Motor neuron (in vitro differentiated cells): ENCODE data around the gene NAV2. TPM values are rescaled to one million over a fixed set of nuclear protein-coding genes. Genes with fewer than 3 reads are reported as not detected.
A peak's percentile ranks its signal among the peaks of the same experiment; 100 is the strongest.

Source experiments
- ATAC-seq, 8 experiments: fragments of 200-7000 bp; cut with Tn5 transposase; replicated peaks in 6 of 8; 2 replicates each; pipeline ENCODE4 v1.8.0; 2021; ENCODE audit warnings: mild to moderate bottlenecking in 8 of 8, moderate library complexity in 8 of 8
- H3K27ac ChIP-seq, 2 donors: fragments of 250-450 bp; sonication (Bioruptor Pico); 2 replicates each; pipeline ENCODE4 v1.9.0; 2021; ENCODE audit warnings: antibody characterized with exemption in 2 of 2, mild to moderate bottlenecking in 2 of 2, moderate library complexity in 1 of 2
- H3K4me1 ChIP-seq, 2 donors: fragments of 250-450 bp; sonication (Bioruptor Pico); replicated peaks in 1 of 2; 2 replicates each; pipeline ENCODE4 v1.6.1; 2021; ENCODE audit warnings: antibody characterized with exemption in 2 of 2, mild to moderate bottlenecking in 2 of 2, moderate library complexity in 1 of 2
- H3K4me3 ChIP-seq, 5 donors: fragments of 250-450 bp; sonication (Bioruptor Pico); 2 replicates each; pipeline ENCODE4 v1.9.0; 2021; ENCODE audit warnings: antibody characterized with exemption in 5 of 5, mild to moderate bottlenecking in 5 of 5, moderate library complexity in 4 of 5
- WGBS, 10 experiments: fragments of 450-650 bp; shearing (Covaris generic); methylation state at CpG; one replicate each; pipeline ENCODE4 v1.0.0; 2022; 5-methylcytosine and 5-hydroxymethylcytosine counted together
- in situ Hi-C, 9 experiments: fragments of 400-800 bp; cut with MboI; loops; one replicate each; pipeline ENCODE4 v1.15.0; 2021; ENCODE audit warnings: low sequenced_read_pairs in 9 of 9, low pct_unique_long_range_greater_than_20kb in 2 of 9; ENCODE audit not compliant: unreplicated experiment in 9 of 9
- total RNA-seq, 8 experiments: library from RNA; unstranded; fragments of 300-600 nt; gene quantifications; 2 replicates each; pipeline versions ENCODE4 v1.2.3 to v1.2.4, GENCODE V29; 2022

Gene NAV2
- total RNA-seq, 8 experiments from 2014 or later = 0.54 to 23.0 (median 8.1) TPM

DNA sequence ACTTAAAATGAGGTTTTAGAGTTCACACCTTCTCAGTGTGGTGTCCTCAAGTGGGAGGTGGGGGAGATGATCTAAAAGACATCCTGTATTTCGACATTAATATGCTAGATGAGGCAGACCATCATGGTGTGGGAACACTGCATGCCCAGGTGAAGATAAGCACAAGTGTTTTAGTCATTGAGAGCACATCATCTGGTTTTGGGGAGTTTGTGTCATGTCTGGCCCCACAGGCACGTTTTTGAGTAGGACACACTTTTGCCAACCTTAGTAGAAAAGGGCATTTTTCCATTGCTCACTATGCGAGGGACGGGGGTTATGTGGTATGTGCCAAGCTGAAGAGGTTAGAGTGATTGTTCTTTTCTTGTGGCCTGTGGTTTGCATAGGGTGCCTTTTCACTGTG lies 258.3 kb downstream of the NAV2 start:
- in situ Hi-C loops = loop anchor here in 3 of 9 experiments (25.0 kb wide), 2 partner anchors 141 to 166 kb away; no protein-coding TSS in a partner anchor
- no peak for ATAC-seq
- 13 to 93% (median 80%) methylated on average over 1 to 4 of the region's 4 CpGs; no CpG with 5 or more reads in 2 of the 10 experiments for WGBS, 10 experiments
- H3K4me1 ChIP-seq = peaks cover 0 to 8% of the 10 kb centered on the region in 2 donors
- no peak overlapping the region for H3K4me3 ChIP-seq
- no peak overlapping the region for H3K27ac ChIP-seq

DNA sequence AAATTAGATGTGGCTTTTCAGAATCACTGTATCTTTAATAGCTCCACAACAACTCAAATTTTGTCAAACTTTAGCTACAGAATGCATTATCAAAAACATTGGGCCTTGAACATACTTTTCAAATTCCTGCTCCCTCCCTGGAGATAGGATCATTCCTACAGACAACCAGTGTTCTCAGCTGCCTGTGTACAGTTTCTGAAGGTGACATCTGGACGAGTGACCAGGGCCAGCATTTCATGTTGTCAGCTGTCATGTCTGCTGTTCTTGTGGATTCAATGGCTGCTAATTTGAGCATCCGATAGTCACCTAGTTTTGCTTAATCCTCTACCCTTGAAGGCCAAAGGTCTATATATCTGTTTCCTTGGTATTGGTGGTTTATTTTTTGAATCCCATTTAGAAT lies 259.5 kb downstream of the NAV2 start:
- no peak for ATAC-seq
- H3K4me1 ChIP-seq = peaks cover 0 to 8% of the 10 kb centered on the region in 2 donors
- in situ Hi-C loops = loop anchor here in 3 of 9 experiments (25.0 kb wide), 2 partner anchors 140 to 165 kb away; no protein-coding TSS in a partner anchor
- H3K27ac ChIP-seq = no peak overlapping the region
- WGBS, 10 experiments = 0 to 100% (median 63%) methylated on average over 1 of the region's 2 CpGs; no CpG with 5 or more reads in 2 of the 10 experiments
- H3K4me3 ChIP-seq = no peak overlapping the region

DNA sequence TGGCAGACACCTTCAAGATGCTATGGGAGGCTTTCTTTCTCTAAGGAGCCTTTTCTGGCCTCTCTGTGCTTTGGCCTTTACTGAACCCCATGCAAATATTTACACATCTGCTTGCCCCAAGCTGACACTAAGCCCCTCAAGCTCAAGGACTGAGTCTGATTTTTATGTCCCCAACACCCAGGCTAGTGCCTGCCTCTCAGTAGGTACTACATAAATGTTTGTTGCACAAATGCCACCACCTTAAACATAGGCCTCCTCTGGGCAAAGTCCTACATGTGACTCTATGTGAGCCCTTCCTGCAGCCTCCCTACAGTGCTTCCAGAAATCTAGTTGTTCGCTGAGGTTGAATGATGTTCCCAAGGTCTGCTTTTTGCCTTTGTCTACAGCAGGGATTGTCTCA lies 260.0 kb downstream of the NAV2 start:
- 20 to 83% (median 70%) methylated on average over 1 of the region's 1 CpG; no CpG with 5 or more reads in 5 of the 10 experiments for WGBS, 10 experiments
- in situ Hi-C loops = loop anchor here in 3 of 9 experiments (25.0 kb wide), 2 partner anchors 140 to 165 kb away; no protein-coding TSS in a partner anchor
- H3K4me1 ChIP-seq = peaks cover 0 to 8% of the 10 kb centered on the region in 2 donors

DNA sequence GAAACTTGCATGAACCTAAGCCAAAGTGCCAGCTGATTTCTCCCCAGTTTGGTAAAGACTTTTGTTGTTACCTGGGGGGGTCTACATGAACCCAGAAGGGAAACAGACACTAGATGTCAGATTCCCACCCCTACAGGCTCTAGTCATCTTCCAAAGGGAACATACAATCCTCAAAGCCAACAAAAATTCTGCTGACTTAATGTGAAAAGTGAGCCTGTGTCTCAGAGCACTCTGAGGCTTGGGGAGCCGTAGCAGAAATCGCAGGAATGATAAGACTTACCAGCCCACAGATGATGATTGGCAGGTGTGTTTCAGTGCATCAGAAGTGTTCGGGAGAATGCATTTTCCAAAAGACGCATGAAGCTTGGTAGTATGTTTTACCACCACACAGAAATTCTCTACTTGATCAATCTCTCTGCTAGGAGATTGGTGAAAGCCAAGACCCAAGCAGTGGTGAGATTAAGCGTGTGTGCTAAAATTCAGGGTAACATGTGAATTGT lies 260.5 kb downstream of the NAV2 start:
- ATAC-seq = no peak
- H3K27ac ChIP-seq = no peak overlapping the region
- no peak overlapping the region for H3K4me3 ChIP-seq
- peaks cover 4 to 12% of the 10 kb centered on the region in 2 donors for H3K4me1 ChIP-seq
- in situ Hi-C loops = loop anchor here in 3 of 9 experiments (25.0 kb wide), 2 partner anchors 139 to 164 kb away; no protein-coding TSS in a partner anchor
- 63 to 100% (median 100%) methylated on average over 1 to 5 of the region's 5 CpGs; no CpG with 5 or more reads in 3 of the 10 experiments for WGBS, 10 experiments

More for the DNA sequence above, 260.0 kb downstream of the NAV2 start:
- H3K4me3 ChIP-seq = no peak overlapping the region
- ATAC-seq = peak in 1 of 8 experiments; percentile 18
- no peak overlapping the region for H3K27ac ChIP-seq

DNA sequence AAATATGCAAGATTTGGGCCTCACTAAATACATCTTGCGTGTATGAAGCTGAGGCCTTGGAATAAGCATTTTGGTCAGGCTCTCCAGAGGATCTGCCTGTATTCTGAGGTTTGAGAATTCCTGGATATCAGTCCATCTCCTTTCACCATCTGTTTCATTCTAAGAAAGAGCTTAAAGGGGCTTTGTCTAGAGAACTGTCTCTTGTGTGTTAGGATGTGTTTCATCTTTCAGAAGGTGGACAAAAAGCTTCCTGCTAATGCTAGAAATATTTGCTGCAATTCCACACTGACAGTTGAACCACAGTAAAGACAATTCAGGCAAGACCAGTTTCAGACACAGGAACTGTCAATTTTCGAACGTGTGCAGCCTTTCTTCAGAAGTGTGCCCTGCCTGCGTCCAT lies 262.2 kb downstream of the NAV2 start:
- H3K4me3 ChIP-seq = no peak overlapping the region
- 33 to 100% (median 97%) methylated on average over 1 to 4 of the region's 4 CpGs; no CpG with 5 or more reads in 1 of the 10 experiments for WGBS, 10 experiments
- ATAC-seq = no peak
- H3K27ac ChIP-seq = no peak overlapping the region
- in situ Hi-C loops = loop anchor here in 3 of 9 experiments (25.0 kb wide), 2 partner anchors 137 to 162 kb away; no protein-coding TSS in a partner anchor
- H3K4me1 ChIP-seq = peaks cover 17 to 26% of the 10 kb centered on the region in 2 donors

DNA sequence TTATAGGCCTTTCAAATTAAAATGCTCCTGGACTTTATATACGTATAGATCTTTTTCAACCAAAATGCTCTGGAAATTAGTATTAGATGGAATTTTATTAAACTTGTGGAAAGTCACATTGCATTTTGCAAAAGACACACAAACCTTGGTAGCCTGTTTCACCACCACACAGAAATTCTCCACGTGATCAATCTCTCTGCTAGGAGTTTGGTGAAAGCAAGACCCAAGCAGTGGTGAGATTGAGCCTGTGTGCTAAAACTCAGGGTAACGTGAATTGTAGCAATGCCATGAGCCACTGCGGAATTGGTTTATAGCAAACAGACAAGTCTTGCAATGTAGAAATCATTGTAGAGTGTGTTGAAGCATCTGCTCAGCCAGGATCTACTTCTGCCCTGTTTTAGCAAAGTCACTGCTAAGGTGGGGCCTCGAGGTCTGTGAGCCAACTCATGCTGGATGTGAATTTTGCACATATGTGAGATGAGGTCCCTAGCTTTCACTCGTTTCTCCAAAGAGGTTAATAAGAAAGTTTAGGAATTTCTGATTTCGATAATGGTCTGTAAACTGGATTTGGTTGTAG lies 262.9 kb downstream of the NAV2 start:
- ATAC-seq = peak in 2 of 8 experiments; percentile 50 to 63
- in situ Hi-C loops = no loop called here
- 60 to 100% (median 97%) methylated on average over 1 to 6 of the region's 7 CpGs for WGBS, 10 experiments
- Histone ChIP-seq H3K4me3 (no peak overlapping the region), H3K27ac (no peak overlapping the region), H3K4me1 (peaks cover 17 to 26% of the 10 kb centered on the region in 2 donors)

DNA sequence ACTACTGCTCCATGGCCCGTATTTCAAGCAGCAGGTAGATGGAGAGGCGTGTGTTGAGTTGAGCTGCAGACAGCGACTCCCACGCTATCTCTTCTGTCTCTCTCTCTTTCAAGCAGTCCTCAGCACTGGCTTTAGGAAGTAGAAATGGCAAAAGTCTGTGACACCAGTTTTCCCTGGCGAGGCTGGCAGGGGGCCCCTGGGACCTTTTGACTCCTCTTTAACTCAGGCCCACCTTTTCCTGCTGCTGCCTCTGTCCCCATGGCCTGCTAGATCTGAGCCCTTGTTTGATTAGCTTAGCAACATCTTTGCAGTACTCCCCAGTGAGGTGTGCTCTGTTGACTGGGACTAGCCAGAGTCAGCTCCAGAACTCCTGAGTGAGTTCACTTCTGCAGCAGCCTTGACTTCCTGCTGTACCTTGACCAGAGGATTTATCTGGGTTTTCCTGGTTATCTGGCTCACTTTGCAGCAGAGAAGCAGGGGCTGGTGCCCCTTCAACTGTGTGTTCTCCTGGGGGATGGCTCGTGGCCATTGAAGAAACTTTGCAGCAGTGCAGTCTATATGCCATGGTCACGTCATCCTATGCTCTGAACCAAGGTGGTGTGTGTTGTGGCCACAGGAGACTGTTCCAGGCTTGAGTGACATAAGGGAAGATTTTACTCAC lies 263.8 kb downstream of the NAV2 start:
- in situ Hi-C loops = no loop called here
- ATAC-seq = no peak
- 0 to 100% (median 60%) methylated on average over 1 to 6 of the region's 7 CpGs; no CpG with 5 or more reads in 3 of the 10 experiments for WGBS, 10 experiments
- Histone ChIP-seq H3K27ac (no peak overlapping the region), H3K4me3 (no peak overlapping the region), H3K4me1 (peaks cover 17 to 26% of the 10 kb centered on the region in 2 donors)

DNA sequence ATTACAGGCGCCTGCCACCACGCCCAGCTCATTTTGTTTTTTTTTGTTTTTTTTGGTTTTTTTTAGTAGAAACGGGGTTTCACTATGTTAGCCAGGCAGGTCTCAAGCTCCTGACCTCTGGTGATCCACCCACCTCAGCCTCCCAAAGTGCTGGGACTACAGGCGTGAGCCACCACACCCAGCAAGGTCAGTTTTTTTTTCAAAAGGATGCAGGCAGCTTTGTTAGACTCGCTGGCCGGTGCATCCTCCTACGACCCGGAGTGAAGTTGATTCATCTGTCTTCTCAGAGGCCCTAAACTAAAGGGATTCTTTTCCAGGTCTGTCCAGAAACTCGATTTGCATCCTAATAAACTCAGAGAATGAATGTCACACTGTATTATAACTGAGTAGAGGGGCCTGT lies 265.3 kb downstream of the NAV2 start:
- no peak for ATAC-seq
- WGBS, 10 experiments = 69 to 100% (median 80%) methylated on average over 1 to 9 of the region's 9 CpGs; no CpG with 5 or more reads in 1 of the 10 experiments
- Histone ChIP-seq H3K4me3 (no peak overlapping the region), H3K27ac (peak overlapping the region; percentile 41 to 72), H3K4me1 (peaks cover 17 to 20% of the 10 kb centered on the region in 2 donors)
- in situ Hi-C loops = no loop called here

DNA sequence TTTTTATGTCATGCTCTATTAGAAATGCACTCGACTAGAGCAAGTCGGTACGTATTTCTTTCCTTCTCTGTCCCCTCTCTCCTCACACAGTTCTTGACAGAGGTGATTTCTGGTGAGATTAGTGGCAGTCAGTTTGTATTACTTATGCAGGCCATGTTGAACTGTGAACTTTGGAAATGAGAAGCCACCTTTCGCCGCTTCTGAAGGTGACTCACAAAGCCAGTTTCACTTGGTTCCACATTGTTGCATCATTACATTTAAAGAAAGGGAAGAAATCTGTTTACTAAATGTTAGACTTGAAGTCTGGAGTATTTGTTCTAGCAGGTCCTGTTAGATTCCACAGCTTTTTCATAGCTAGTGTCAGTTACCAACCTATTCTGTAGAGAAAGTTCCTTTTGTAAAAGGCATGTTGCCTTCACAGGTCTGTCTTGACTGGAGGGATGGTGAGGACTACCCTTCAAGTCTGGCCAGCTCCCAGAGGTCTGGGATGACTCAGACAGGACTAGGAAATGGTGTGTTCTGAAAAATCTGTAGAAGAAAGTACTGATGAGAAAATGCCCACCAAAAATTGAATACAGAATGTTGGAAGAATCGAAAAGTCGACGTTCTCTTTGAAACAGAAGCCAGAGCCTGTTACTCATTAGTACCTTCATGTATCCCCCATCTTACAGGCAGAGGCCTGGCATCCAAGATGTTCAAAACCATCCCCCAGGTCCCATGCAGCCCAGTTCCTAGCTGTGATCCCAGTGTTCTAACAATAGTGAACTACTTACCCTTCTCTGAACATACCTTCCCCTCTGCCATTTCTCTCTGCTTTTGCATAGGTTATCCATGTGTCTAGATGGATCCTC lies 266.3 kb downstream of the NAV2 start:
- in situ Hi-C loops = no loop called here
- Histone ChIP-seq H3K4me1 (peaks cover 17 to 20% of the 10 kb centered on the region in 2 donors), H3K27ac (peak overlapping the region; percentile 72), H3K4me3 (no peak overlapping the region)
- 30 to 90% (median 70%) methylated on average over 2 to 8 of the region's 8 CpGs for WGBS, 10 experiments
- ATAC-seq = peak in 7 of 8 experiments; percentile 34 to 90 (median 78)

DNA sequence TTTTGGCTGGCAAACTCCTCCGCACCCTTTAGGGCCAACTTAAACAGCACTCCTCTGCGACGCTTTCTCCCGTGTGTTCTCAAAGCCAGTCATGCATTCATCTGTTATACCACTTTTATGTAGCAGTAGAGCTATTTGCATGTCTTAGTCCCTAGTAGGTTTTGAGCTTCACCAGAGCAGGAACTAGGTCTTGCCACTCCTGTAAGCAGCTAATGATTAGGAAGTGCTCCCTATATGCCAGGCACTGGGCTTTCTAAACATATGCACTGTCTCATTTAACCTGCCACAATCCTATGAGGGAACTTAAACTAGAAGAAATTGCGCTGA lies 266.8 kb downstream of the NAV2 start:
- ATAC-seq = no peak
- no peak overlapping the region for H3K4me3 ChIP-seq
- peak overlapping the region; percentile 72 for H3K27ac ChIP-seq
- 77 to 100% (median 94%) methylated on average over 1 to 5 of the region's 5 CpGs; no CpG with 5 or more reads in 1 of the 10 experiments for WGBS, 10 experiments
- in situ Hi-C loops = no loop called here
- peaks cover 17 to 20% of the 10 kb centered on the region in 2 donors for H3K4me1 ChIP-seq

DNA sequence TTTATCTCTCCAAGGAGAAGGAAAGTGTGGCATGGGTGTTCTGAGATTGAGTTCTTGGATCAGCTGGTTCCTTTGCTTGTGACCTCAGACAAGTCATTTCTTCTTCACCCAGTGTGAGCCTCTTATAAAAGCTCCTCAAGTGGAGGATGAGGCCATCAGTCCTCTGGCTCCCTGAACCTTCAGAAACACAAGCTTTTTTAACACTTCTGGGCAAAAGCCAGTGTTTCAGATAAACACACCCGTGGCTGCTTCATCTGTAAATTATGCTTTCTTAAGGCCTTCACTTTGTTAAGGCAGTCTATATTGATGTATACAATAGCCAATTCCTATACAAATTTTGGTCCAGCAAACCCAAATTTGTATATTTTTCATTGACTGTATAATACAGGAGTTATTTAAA lies 267.8 kb downstream of the NAV2 start:
- in situ Hi-C loops = no loop called here
- H3K4me1 ChIP-seq = peaks cover 17 to 18% of the 10 kb centered on the region in 2 donors
- no peak for ATAC-seq
- 0 to 83% (median 80%) methylated on average over 1 of the region's 1 CpG; no CpG with 5 or more reads in 3 of the 10 experiments for WGBS, 10 experiments
- H3K27ac ChIP-seq = no peak overlapping the region
- no peak overlapping the region for H3K4me3 ChIP-seq

DNA sequence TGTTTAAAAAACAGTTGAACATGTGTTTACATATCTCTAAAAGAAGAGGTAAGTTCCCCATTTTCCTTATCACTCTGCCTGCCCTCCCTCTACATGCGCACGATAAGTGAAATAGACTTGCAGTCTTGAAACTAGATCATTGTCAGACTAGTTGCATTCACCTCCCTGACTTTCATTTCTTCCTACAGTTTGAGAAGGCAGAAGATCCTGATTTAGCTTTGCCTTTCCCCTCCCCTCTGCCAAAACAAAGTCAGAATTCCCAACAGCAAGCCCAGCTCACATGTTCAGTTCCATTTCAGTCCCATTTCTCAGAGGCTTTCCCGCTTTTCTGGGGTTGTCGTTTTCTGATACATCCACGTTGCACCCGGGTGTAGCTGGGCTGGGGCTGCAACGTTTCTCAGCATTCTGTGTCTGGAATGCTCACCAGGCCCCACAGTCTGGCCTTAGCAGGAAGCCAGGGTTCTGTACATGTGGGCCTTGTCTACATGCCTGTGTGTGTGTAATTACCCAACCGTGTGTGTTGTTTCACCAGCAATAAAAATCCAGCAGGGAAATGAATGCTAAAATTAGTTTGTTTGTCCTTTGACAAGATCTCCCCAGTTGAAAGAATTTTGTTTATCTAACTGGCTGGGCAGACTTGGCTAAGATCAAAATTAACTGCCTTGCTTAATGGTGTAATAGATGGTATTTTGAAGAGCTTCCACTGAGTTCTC lies 268.5 kb downstream of the NAV2 start:
- H3K4me3 ChIP-seq = no peak overlapping the region
- H3K4me1 ChIP-seq = peaks cover 17 to 18% of the 10 kb centered on the region in 2 donors
- no peak overlapping the region for H3K27ac ChIP-seq
- 43 to 100% (median 77%) methylated on average over 2 to 7 of the region's 8 CpGs for WGBS, 10 experiments
- in situ Hi-C loops = no loop called here
- ATAC-seq = peak in 4 of 8 experiments; percentile 15 to 62 (median 20)
